T-helper 2 cell treated with Interferon-gamma antibody and Interleukin-4, amounts not matched to agents 100 ng/mL and 5 ng/mL, for 36 hours (primary cell): ENCODE data around the gene GPC1. TPM values are rescaled to one million over a fixed set of nuclear protein-coding genes. Genes with fewer than 3 reads are reported as not detected.

ENCODE experiments used
- intact Hi-C: fragments of 100-400 bp; cut with micrococcal nuclease; formaldehyde crosslinking; loops from one replicate; pipeline ENCODE4 v1.15.1; 2023
- total RNA-seq: library from RNA; stranded (reverse); gene quantifications from 2 replicates; pipeline ENCODE4 v1.2.3, GENCODE V29; 2022

The GPC1 gene
- total RNA-seq, 1 donor from 2014 or later, result 7.6 TPM

DNA sequence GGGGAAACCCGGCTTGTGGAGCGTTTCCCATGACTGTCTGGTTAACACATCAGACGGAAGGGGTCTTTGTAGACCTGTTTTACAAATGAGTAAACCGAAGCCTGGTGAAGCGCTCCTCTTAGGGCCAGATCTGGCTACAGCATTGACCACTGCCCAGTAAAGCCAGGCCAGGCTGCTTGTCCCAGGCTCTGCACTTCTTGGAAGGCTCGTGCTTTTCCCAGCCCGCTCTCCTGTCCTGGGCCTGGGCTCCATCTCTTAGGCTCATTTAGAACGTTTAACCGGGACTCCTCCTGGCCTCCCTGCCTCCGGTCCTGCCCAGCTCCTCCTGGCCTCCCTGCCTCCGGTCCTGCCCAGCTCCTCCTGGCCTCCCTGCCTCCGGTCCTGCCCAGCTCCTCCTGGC lies 4.8 kb downstream of the GPC1 start:
- intact Hi-C loops, result no loop called here

DNA sequence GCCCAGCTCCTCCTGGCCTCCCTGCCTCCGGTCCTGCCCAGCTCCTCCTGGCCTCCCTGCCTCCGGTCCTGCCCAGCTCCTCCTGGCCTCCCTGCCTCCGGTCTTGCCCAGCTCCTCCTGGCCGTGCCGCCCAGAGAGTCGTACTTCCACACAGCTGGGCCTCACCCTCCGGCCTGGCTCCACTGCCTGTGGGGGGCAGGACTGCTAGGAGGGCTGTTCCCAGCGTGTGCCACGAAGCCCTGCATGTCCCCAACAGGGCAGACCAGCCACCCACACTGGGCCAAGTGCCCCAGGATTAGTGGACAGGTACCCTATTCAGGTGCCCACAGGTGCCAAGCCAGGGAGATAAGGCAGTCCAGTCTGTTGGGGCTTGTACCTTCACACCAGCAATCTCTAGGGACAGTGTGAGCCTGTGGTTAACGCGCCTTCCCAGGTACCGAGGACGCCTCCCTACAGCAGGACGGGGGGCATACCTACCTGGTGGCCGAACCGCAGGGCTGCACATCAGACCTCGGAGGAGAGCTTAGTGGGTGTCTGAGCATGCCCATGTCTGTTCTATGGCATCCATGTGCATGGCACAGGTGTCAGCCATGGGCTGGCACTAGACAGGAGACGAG lies 5.3 kb downstream of the GPC1 start:
- intact Hi-C loops, result no loop called here

GRCh38 chr2:240441326-240441992 lies 6.0 kb downstream of the GPC1 start:
- intact Hi-C loops, result no loop called here

DNA sequence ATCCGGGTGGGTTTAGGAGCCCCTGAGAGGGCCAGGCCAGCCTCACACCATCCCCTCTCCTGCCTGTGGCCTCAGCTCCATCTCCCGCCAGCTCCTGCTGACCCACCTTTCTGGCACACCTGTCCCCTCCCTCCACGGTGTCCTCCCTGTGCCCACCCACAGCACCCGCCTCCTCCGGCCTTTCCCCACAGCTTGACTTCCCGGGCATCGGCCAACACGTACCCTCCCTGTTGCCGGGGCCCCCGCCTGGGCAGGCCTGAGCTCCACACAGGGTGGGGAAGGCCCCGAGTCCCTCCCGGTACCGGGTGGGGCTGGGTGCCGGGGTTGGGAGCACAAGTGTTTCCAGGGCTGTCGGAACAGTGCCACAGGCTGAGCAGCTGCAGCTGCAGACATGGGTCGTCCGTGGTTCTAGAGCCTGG lies 6.5 kb downstream of the GPC1 start:
- intact Hi-C loops, result no loop called here

GRCh38 chr2:240442891-240443715 lies 7.6 kb downstream of the GPC1 start:
- intact Hi-C loops, result no loop called here

GRCh38 chr2:240443891-240444301 lies 8.4 kb downstream of the GPC1 start:
- intact Hi-C loops, result no loop called here

DNA sequence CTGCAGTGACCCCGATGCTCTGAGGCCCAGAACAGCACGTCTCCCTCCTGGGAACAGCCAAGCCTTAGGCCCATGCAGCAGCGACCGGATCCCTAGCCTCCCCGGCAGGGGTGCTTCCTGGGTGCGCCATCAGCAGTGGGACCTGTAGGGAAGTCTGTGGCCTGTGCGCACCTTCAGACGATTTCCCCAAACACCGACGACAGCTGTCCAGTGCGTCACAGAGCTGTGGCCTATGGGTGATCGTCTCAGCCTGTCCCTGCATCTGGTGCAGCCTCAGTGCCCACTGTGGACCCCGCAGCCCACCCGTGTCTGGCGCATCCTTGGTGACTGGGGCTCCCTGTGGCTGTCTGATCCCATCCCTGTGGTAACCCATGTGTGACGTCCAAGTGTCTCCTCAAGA lies 9.0 kb downstream of the GPC1 start:
- intact Hi-C loops, result no loop called here

GRCh38 chr2:240445961-240446663 lies 10.6 kb downstream of the GPC1 start:
- intact Hi-C loops, result no loop called here

DNA sequence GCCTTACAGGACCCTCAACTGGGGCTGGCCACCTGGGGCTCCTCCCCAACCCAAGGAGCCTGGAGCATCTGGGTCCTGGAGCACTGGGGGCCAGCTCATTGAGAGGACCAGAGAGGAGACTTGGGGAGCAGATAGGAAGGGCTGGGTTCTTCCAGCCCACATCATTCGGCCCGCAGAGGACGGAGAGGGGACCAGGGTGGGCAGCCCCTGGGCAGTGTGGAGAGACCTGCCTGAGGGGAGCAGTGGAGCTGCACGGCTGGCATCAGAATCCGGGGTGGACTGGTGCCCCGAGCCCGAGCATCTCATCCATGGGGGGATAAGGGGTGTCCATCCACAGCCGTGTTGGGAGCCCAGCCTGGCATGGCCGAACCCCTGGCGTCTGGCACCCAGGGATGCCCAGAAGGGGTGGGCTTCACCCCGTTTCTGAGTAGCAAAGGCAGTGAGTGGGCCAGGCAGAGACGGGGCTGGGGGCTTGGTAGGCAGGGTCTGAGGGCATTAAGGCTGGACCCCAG lies 11.3 kb downstream of the GPC1 start:
- intact Hi-C loops, result no loop called here

GRCh38 chr2:240447331-240447730 lies 11.9 kb downstream of the GPC1 start:
- intact Hi-C loops, result no loop called here

GRCh38 chr2:240447934-240448333 lies 12.5 kb downstream of the GPC1 start:
- intact Hi-C loops, result no loop called here

GRCh38 chr2:240448387-240449274 lies 13.2 kb downstream of the GPC1 start:
- intact Hi-C loops, result no loop called here

GRCh38 chr2:240449764-240450531 lies 14.5 kb downstream of the GPC1 start:
- intact Hi-C loops, result no loop called here

GRCh38 chr2:240450532-240451107 lies 15.2 kb downstream of the GPC1 start:
- intact Hi-C loops, result no loop called here

DNA sequence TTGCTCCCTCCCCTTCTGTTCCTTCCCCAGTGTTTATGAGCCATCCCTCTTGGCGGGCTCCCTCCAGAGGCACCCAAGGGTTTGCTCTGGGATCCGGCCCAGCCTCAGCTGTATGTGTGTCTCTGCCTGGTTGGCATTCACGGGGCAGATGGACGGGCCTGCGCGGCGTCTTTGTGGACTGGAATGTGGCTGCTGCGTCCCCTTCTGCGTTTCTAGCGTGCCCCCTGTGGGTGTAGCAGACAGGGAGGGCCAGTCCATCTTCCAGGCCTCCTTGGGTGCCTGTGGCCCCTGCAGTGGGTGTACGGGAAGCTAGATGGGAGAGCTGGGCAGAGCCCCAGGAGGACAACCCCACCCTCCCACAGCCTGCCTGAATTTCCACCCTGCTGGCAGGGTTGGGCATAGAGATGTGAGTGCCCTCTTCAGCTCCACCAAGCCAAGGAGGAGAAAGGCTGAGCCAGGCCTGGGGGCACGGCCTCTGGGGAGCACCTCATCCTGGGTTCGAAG lies 15.7 kb downstream of the GPC1 start:
- intact Hi-C loops, result no loop called here

- intact Hi-C loops, result no loop called here
Observed at GRCh38 chr2:240451791-240452461, 16.5 kb downstream of the GPC1 start.

DNA sequence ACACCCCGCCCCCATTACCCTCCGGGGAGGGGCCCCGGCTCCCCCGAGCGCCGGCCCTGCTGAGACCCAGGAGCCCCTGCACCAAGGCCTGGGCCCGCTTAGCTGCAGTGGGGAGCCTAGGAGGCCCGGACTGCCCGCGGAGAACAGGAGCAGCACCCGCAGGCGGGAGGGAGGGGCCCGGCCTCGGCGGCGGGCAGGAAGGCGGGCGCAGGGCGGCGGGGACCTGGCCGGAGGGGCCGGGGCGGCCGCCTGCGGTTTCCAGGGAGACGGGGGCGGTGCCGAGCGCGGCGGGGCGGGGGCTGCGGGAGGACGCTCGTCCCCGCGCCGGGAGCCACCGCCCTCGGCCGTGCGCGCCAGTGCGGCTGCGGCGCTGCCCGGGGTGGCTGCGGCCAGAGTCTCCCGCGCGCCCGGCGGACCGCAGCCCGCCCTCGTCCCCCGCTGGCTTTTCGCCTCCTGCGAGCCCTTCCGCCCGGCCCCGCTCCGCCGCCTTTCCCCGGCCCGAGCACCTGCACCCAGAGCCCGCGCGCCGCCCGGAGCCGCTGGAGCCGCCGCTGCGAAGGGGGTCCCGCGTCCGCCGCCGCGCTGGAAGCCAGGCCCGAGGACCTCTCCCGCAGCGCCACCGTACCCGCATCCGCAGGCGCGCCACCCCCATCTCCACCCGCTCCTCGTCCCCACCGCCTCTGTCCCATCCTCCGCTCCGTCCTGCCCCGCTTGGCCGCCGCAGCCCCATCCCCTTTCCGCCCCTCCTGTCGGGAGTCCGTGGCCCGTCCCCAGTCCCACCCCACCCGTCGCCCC lies 17.2 kb downstream of the GPC1 start:
- intact Hi-C loops, result no loop called here
